C4-2B (cell line): ENCODE data around the gene ADH1C.

Experiments
- ZFX ChIP-seq: fragments of 450-650 bp; IDR thresholded peaks from 2 replicates; pipeline ENCODE4 v1.6.1; 2017
- TF ChIP-seq, protein P1 (sequence below): fragments of 450-650 bp; conservative IDR thresholded peaks from 2 replicates; pipeline ENCODE4 v1.5.1; 2017; ENCODE audit warnings: mild to moderate bottlenecking

DNA sequence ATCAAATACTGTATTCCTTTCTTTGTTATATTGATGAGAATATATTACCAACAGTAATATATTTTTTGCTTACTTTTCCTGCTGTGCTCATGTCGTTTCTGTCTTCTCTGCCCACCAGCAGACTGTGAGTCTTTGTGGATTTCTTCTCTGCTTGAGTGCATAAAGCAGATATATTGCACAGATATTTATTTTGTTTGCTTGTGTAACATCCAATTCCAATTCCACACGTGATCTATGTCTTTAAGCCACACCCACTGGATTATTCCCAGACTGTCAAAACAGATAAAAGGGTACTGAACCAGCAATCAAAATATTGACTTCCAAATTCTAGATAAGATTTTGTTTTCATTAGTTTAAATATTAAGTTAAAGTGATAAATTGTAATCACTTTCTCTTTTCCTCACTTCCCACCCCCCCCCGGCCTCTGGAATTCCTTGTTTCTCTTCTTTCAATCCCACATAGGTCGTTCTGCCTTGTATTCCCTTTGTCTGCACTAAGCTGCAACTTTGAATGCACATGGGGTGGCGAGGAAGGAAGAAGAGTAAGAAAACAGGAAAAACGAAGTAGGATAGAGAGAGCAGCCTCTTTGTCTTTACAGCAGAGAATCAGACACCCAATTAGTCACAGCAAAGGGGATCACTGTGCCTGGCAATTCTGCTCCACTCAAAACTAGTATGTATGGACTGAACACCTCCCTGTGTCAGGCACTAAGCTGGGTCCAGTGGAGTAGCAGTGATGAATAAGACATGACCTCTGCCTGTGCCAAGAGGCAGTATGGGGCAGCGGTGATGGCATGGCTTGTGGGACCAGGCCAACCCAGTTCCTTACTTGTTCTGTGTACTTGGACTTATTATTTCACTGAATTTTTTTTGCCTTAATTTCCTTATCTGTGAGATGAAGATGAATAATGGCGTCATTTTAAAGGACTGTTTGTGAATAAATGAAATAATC lies 31.0 kb downstream of the ADH1C start, which contains the start of gene ADH1B:
- TF ChIP-seq, protein P1, sequence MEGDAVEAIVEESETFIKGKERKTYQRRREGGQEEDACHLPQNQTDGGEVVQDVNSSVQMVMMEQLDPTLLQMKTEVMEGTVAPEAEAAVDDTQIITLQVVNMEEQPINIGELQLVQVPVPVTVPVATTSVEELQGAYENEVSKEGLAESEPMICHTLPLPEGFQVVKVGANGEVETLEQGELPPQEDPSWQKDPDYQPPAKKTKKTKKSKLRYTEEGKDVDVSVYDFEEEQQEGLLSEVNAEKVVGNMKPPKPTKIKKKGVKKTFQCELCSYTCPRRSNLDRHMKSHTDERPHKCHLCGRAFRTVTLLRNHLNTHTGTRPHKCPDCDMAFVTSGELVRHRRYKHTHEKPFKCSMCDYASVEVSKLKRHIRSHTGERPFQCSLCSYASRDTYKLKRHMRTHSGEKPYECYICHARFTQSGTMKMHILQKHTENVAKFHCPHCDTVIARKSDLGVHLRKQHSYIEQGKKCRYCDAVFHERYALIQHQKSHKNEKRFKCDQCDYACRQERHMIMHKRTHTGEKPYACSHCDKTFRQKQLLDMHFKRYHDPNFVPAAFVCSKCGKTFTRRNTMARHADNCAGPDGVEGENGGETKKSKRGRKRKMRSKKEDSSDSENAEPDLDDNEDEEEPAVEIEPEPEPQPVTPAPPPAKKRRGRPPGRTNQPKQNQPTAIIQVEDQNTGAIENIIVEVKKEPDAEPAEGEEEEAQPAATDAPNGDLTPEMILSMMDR: no peak
- TF ChIP-seq ZFX: no peak
